Gastrocnemius medialis (tissue), 4 donors: ENCODE measurements around the gene TMEM119. TPM values are rescaled to one million over a fixed set of nuclear protein-coding genes. Genes with fewer than 3 reads are reported as not detected.

ENCODE experiments used
- ATAC-seq, 2 donors: fragments of 150-250 bp; one replicate each; pipeline ENCODE4 v1.9.1; 2016
- DNase-seq, 2 donors: peaks; one replicate each; pipeline ENCODE4 v3.0.0-alpha.2; 2019
- H3K27ac ChIP-seq, 4 donors: fragments of 200-600 bp; sonication (generic); 1 replicate in 1 of 4; 2 replicates in 3 of 4; pipeline ENCODE4 v1.5.1; 2016 to 2018; ENCODE audit warnings: mild to moderate bottlenecking in 2 of 4, moderate library complexity in 1 of 4
- H3K27me3 ChIP-seq, 3 donors: fragments of 200-600 bp; sonication (generic) in 2 of 3; 1 replicate in 1 of 3; 2 replicates in 2 of 3; pipeline versions ENCODE4 v1.5.1 to v1.6.0; 2016 to 2019; ENCODE audit warnings: mild to moderate bottlenecking in 1 of 3, moderate library complexity in 1 of 3
- H3K36me3 ChIP-seq, 2 donors: fragments of 200-600 bp; sonication (generic) in 1 of 2; one replicate each; pipeline ENCODE4 v1.5.1; 2017 to 2018
- H3K4me1 ChIP-seq, 2 donors: fragments of 200-600 bp; sonication (generic) in 1 of 2; one replicate each; pipeline ENCODE4 v1.5.1; 2016 to 2017; ENCODE audit warnings: mild to moderate bottlenecking in 2 of 2
- H3K4me3 ChIP-seq, 4 donors: fragments of 200-600 bp; sonication (generic) in 3 of 4; 1 replicate in 1 of 4; 2 replicates in 3 of 4; pipeline ENCODE4 v1.5.1; 2016 to 2019; ENCODE audit warnings: mild to moderate bottlenecking in 2 of 4
- H3K9me3 ChIP-seq, 3 donors: fragments of 200-600 bp; sonication (generic) in 2 of 3; 1 replicate in 1 of 3; 2 replicates in 2 of 3; pipeline ENCODE4 v1.5.1; 2016 to 2019
- CTCF ChIP-seq, 5 experiments: fragments of 450-650 bp in 3 of 5; fragments of 200-600 bp in 2 of 5; sonication (generic) in 2 of 5; IDR thresholded peaks in 4 of 5; conservative IDR thresholded peaks in 1 of 5; 1 replicate in 4 of 5; 2 replicates in 1 of 5; pipeline ENCODE4 v1.5.1; 2016 to 2019; ENCODE audit warnings: antibody characterized with exemption in 5 of 5, mild to moderate bottlenecking in 3 of 5, moderate library complexity in 3 of 5
- POLR2A ChIP-seq, 2 donors: fragments of 450-650 bp; IDR thresholded peaks; one replicate each; pipeline ENCODE4 v1.6.1; 2017; ENCODE audit warnings: antibody characterized with exemption in 2 of 2, mild to moderate bottlenecking in 2 of 2, moderate library complexity in 2 of 2
- in situ Hi-C, 4 donors: fragments of 200-750 bp; cut with MboI; loops; one replicate each; pipeline versions ENCODE4 v1.15.0 to v1.8.0; 2017; ENCODE audit warnings: low sequenced_read_pairs in 4 of 4
- intact Hi-C: fragments of 100-400 bp; cut with DNase I; formaldehyde crosslinking; loops from one replicate; pipeline ENCODE4 v1.15.1; 2023; ENCODE audit warnings: low total_unique reads
- total RNA-seq, 4 donors: library from RNA; depleted of rRNA; stranded (reverse); fragments of >200 nt; gene quantifications; one replicate each; pipeline versions ENCODE4 v1.1.0 to v1.2.3, GENCODE V29; 2016

The TMEM119 gene
- total RNA-seq, 4 donors from 2014 or later = 0.85 TPM; not detected in 3

- Histone ChIP-seq H3K27me3 (no peaks in the 10 kb centered on the region), H3K4me3 (no peak overlapping the region), H3K4me1 (peaks cover 0 to 10% of the 10 kb centered on the region in 2 donors), H3K27ac (no peak overlapping the region), H3K36me3 (peaks cover 2 to 31% of the 10 kb centered on the region in 2 donors), H3K9me3 (no peaks in the 10 kb centered on the region)
- ATAC-seq = no peak
- peak in 1 of 2 donors; percentile 1 for DNase-seq
- intact Hi-C loops = no loop called here
- TF ChIP-seq CTCF (IDR thresholded peaks at IDR 0.05 in 4 of 5, conservative IDR thresholded peaks at IDR 0.05 in 1 of 5) = no peak
- TF ChIP-seq POLR2A (IDR thresholded peaks at IDR 0.05) = no peak
- in situ Hi-C loops = loop anchor here in 3 of 4 donors (25.0 kb wide), 1 partner anchor 515 kb away; the partner anchor contains the start of genes ALKBH2 (in 3 of the 3) and UNG (in 3 of the 3)
Observed at GRCh38 chr12:108572166-108572790, 25.6 kb downstream of the TMEM119 start.

GRCh38 chr12:108571609-108572165 is 26.2 kb downstream of the TMEM119 start:
- peak in 1 of 2 donors; percentile 5 for DNase-seq
- in situ Hi-C loops = loop anchor here in 3 of 4 donors (25.0 kb wide), 1 partner anchor 516 kb away; the partner anchor contains the start of genes ALKBH2 (in 3 of the 3) and UNG (in 3 of the 3)
- Histone ChIP-seq H3K27me3 (no peaks in the 10 kb centered on the region), H3K4me3 (no peak overlapping the region), H3K27ac (no peak overlapping the region), H3K9me3 (no peaks in the 10 kb centered on the region), H3K4me1 (peaks cover 0 to 7% of the 10 kb centered on the region in 2 donors), H3K36me3 (peaks cover 2 to 37% of the 10 kb centered on the region in 2 donors)
- intact Hi-C loops = no loop called here
- no peak for ATAC-seq
- no peak for TF ChIP-seq POLR2A (IDR thresholded peaks at IDR 0.05)
- no peak for TF ChIP-seq CTCF (IDR thresholded peaks at IDR 0.05 in 4 of 5, conservative IDR thresholded peaks at IDR 0.05 in 1 of 5)

GRCh38 chr12:108570743-108571608 is 26.9 kb downstream of the TMEM119 start:
- ATAC-seq = no peak
- peaks cover 2 to 44% of the 10 kb centered on the region in 2 donors for H3K36me3 ChIP-seq
- in situ Hi-C loops (loop anchor here in 3 of 4 donors (25.0 kb wide), 1 partner anchor 516 kb away; the partner anchor contains the start of genes ALKBH2 (in 3 of the 3) and UNG (in 3 of the 3)), intact Hi-C loops (no loop called here)
- no peaks in the 10 kb centered on the region for H3K9me3 ChIP-seq
- TF ChIP-seq POLR2A (IDR thresholded peaks at IDR 0.05) (no peak), CTCF (IDR thresholded peaks at IDR 0.05 in 4 of 5, conservative IDR thresholded peaks at IDR 0.05 in 1 of 5) (peak in 1 of 5 experiments; percentile 5)
- DNase-seq = peak in 1 of 2 donors; percentile 7
- peaks cover 5 to 6% of the 10 kb centered on the region in 2 donors for H3K4me1 ChIP-seq
- H3K4me3 ChIP-seq = no peak overlapping the region
- no peak overlapping the region for H3K27ac ChIP-seq
- H3K27me3 ChIP-seq = no peaks in the 10 kb centered on the region

DNA sequence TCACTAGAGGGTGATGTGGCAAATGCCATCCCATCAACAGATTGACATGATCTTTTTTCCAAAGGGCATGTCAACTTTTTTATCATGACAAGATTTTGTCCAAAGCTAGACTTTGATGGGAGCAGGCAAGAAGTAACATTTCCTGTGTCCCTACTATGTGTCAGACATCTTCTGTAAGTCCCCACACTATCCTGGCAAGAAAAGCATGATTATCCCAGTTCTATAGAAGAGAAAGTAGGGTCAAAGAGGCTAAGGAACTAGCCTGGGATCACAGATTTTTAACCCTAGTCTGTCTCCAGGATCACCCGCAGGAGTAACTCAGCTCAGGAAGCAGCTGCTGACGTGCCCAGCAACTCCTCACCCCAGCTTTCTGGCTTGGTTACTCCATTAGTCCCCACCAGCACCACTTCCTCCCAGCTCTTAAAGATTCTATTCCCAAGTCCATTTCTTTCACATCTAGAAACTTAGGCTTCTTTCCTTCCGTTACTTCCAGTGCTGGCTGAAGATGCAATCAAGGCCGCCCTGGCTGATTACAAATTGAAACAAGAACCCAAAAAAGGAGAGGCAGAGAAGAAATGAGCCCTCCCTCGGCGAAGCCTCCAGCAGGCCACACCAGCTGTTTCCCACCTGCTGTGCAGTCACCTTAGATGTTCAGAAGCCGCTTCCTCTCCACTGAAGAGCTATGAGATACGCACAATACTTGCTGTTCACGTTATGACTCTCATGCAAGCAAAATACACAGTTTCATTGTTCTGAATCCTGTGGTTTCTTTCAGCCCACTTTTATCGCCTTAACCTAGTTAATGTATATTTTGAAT is 29.3 kb downstream of the TMEM119 start:
- ATAC-seq (no peak), DNase-seq (no peak)
- Histone ChIP-seq H3K9me3 (no peaks in the 10 kb centered on the region), H3K27me3 (no peaks in the 10 kb centered on the region), H3K4me1 (peaks cover 26 to 28% of the 10 kb centered on the region in 2 donors), H3K27ac (no peak overlapping the region), H3K36me3 (peaks cover 2 to 63% of the 10 kb centered on the region in 2 donors), H3K4me3 (no peak overlapping the region)
- TF ChIP-seq POLR2A (IDR thresholded peaks at IDR 0.05) = no peak
- no peak for TF ChIP-seq CTCF (IDR thresholded peaks at IDR 0.05 in 4 of 5, conservative IDR thresholded peaks at IDR 0.05 in 1 of 5)
- in situ Hi-C loops = loop anchor here (5.0 to 25.0 kb wide), 5 partner anchors 49 to 526 kb away; partner anchors contain the start of genes ALKBH2 (in 4 of the 4), UNG (in 4 of the 4) and SSH1 (in 1 of the 4)
- intact Hi-C loops = no loop called here
